ENCODE measurements around the gene CACNG3.
"Not testable (repeated sequence)": the region's sequence is repeated elsewhere in the genome, so short reads cannot be mapped to it uniquely, and the experiment has no call there.

Gene CACNG3

GRCh38 chr16:24336491-24336890, 80.4 kb downstream of the CACNG3 start:
- DNase-seq: no peak

- no peak for DNase-seq
Observed at GRCh38 chr16:24337013-24337412, 80.9 kb downstream of the CACNG3 start.

- not testable (repeated sequence) for DNase-seq
Observed at GRCh38 chr16:24343829-24344228, 87.7 kb downstream of the CACNG3 start.

- no peak for DNase-seq
Observed at GRCh38 chr16:24344784-24345183, 88.6 kb downstream of the CACNG3 start.

- no peak for DNase-seq
Observed at GRCh38 chr16:24345704-24346103, 89.6 kb downstream of the CACNG3 start.

- no peak for DNase-seq
Observed at GRCh38 chr16:24346734-24347133, 90.6 kb downstream of the CACNG3 start.

- no peak for DNase-seq
Observed at GRCh38 chr16:24347556-24347955, 91.4 kb downstream of the CACNG3 start.

GRCh38 chr16:24348545-24349290, 92.6 kb downstream of the CACNG3 start:
- no peak for DNase-seq

- DNase-seq: no peak
Observed at GRCh38 chr16:24349320-24349719, 93.2 kb downstream of the CACNG3 start.

- DNase-seq: no peak
Observed at GRCh38 chr16:24352746-24353145, 96.6 kb downstream of the CACNG3 start.

- no peak for DNase-seq
Observed at GRCh38 chr16:24353622-24354021, 97.5 kb downstream of the CACNG3 start.

- DNase-seq: no peak
Observed at GRCh38 chr16:24357511-24357910, 101.4 kb downstream of the CACNG3 start.

GRCh38 chr16:24358117-24358516, 102.0 kb downstream of the CACNG3 start:
- no peak for DNase-seq

- DNase-seq: no peak
Observed at GRCh38 chr16:24359490-24359889, 103.4 kb downstream of the CACNG3 start.

GRCh38 chr16:24360936-24361335, 104.8 kb downstream of the CACNG3 start:
- no peak for DNase-seq

- DNase-seq: no peak
Observed at GRCh38 chr16:24364596-24364995, 108.5 kb downstream of the CACNG3 start.

- DNase-seq: no peak
Observed at GRCh38 chr16:24367186-24367710, 111.1 kb downstream of the CACNG3 start.

GRCh38 chr16:24372824-24373223, 116.7 kb downstream of the CACNG3 start:
- no peak for DNase-seq

GRCh38 chr16:24378999-24379398, 122.9 kb downstream of the CACNG3 start:
- DNase-seq: no peak

GRCh38 chr16:24381470-24382118, 125.5 kb downstream of the CACNG3 start:
- DNase-seq: no peak

- DNase-seq: no peak
Observed at GRCh38 chr16:24382762-24383407, 126.8 kb downstream of the CACNG3 start.

GRCh38 chr16:24394341-24394740, 138.2 kb downstream of the CACNG3 start:
- no peak for DNase-seq

GRCh38 chr16:24396350-24397271, 140.5 kb downstream of the CACNG3 start:
- DNase-seq: no peak

Measured in GOT3 (cell line).